ENCODE results near the gene BOLA2B.
"Not testable (repeated sequence)": the region's sequence is repeated elsewhere in the genome, so short reads cannot be mapped to it uniquely, and the experiment has no call there.

BOLA2B gene

GRCh38 chr16:30184096-30184890 lies 9.2 kb downstream of the BOLA2B start:
- DNase-seq (ENCODE audit: low read depth) = peak; percentile 94

GRCh38 chr16:30183233-30184095 lies 10.0 kb downstream of the BOLA2B start, which contains the start of gene CORO1A:
TSS of gene CORO1A (plus strand) at chr16:30183602. CDS start at chr16:30185210, 1,608 bp downstream.
- DNase-seq (ENCODE audit: low read depth) = peak; percentile 94
- TF ChIP-seq CTCF (IDR thresholded peaks at IDR 0.05; ENCODE audit: insufficient read depth, low read depth, low read length, missing control alignments) = no peak
- peak within 1 kb of the TSS; percentile 83 for H3K4me3 ChIP-seq (ENCODE audit: low read depth, low read length)

More at GRCh38 chr16:30184096-30184890, 9.2 kb downstream of the BOLA2B start:
- H3K4me3 ChIP-seq (ENCODE audit: low read depth, low read length) = peak overlapping the region; percentile 83
- no peak for TF ChIP-seq CTCF (IDR thresholded peaks at IDR 0.05; ENCODE audit: insufficient read depth, low read depth, low read length, missing control alignments)

- H3K4me3 ChIP-seq (ENCODE audit: low read depth, low read length) = no peak overlapping the region
- peak; percentile 24 for DNase-seq (ENCODE audit: low read depth)
- no peak for TF ChIP-seq CTCF (IDR thresholded peaks at IDR 0.05; ENCODE audit: insufficient read depth, low read depth, low read length, missing control alignments)
These were observed 12.7 kb downstream of the BOLA2B start for GRCh38 chr16:30180741-30181140.

GRCh38 chr16:30179931-30180330 lies 13.5 kb downstream of the BOLA2B start:
- H3K4me3 ChIP-seq (ENCODE audit: low read depth, low read length) = no peak overlapping the region
- no peak for DNase-seq (ENCODE audit: low read depth)

GRCh38 chr16:30179195-30179594 lies 14.3 kb downstream of the BOLA2B start:
- H3K4me3 ChIP-seq (ENCODE audit: low read depth, low read length) = no peak overlapping the region
- no peak for TF ChIP-seq CTCF (IDR thresholded peaks at IDR 0.05; ENCODE audit: insufficient read depth, low read depth, low read length, missing control alignments)
- no peak for DNase-seq (ENCODE audit: low read depth)

More at GRCh38 chr16:30179931-30180330, 13.5 kb downstream of the BOLA2B start:
- no peak for TF ChIP-seq CTCF (IDR thresholded peaks at IDR 0.05; ENCODE audit: insufficient read depth, low read depth, low read length, missing control alignments)

- H3K4me3 ChIP-seq (ENCODE audit: low read depth, low read length); DNase-seq (ENCODE audit: low read depth): not testable (repeated sequence)
These were observed 16.6 kb downstream of the BOLA2B start for GRCh38 chr16:30176876-30177275.

GRCh38 chr16:30173054-30173453 lies 20.4 kb downstream of the BOLA2B start:
- no peak for DNase-seq (ENCODE audit: low read depth)
- H3K4me3 ChIP-seq (ENCODE audit: low read depth, low read length) = no peak overlapping the region
- no peak for TF ChIP-seq CTCF (IDR thresholded peaks at IDR 0.05; ENCODE audit: insufficient read depth, low read depth, low read length, missing control alignments)

GRCh38 chr16:30170145-30170544 lies 23.3 kb downstream of the BOLA2B start:
- not testable (repeated sequence) for DNase-seq (ENCODE audit: low read depth); H3K4me3 ChIP-seq (ENCODE audit: low read depth, low read length)

GRCh38 chr16:30169416-30169815 lies 24.1 kb downstream of the BOLA2B start:
- not testable (repeated sequence) for H3K4me3 ChIP-seq (ENCODE audit: low read depth, low read length); DNase-seq (ENCODE audit: low read depth)

GRCh38 chr16:30168746-30169145 lies 24.7 kb downstream of the BOLA2B start:
- not testable (repeated sequence) for H3K4me3 ChIP-seq (ENCODE audit: low read depth, low read length)

More at GRCh38 chr16:30168746-30169145, 24.7 kb downstream of the BOLA2B start:
- DNase-seq (ENCODE audit: low read depth) = not testable (repeated sequence)

All from GM12865 (cell line).